Measurements from ENCODE around the gene CHFR.
"Not testable (repeated sequence)": the region's sequence is repeated elsewhere in the genome, so short reads cannot be mapped to it uniquely, and the experiment has no call there.

GRCh38 chr12:132907789-132908144 is 20.4 kb upstream of the CHFR start:
- not testable (repeated sequence) for TF ChIP-seq CTCF, POLR2A (IDR thresholded peaks at IDR 0.05)

Data from lower leg skin (tissue), 3 donors.